Esophagus muscularis mucosa (tissue), 3 donors: ENCODE data around the gene SLC45A1.

Experiments used
- CTCF ChIP-seq, 3 experiments: fragments of 200-600 bp in 2 of 3; fragments of 450-650 bp in 1 of 3; sonication (generic) in 2 of 3; IDR thresholded peaks; one replicate each; pipeline ENCODE4 v1.5.1; 2017 to 2019; ENCODE audit warnings: antibody characterized with exemption in 3 of 3, mild to moderate bottlenecking in 2 of 3, moderate library complexity in 1 of 3
- POLR2A ChIP-seq: fragments of 450-650 bp; IDR thresholded peaks from one replicate; pipeline ENCODE4 v1.6.1; 2017; ENCODE audit warnings: antibody characterized with exemption, moderate library complexity, mild to moderate bottlenecking, low read depth
- POLR2AphosphoS5 ChIP-seq, 2 donors: sonication (generic); formaldehyde crosslinking; IDR thresholded peaks; one replicate each; pipeline ENCODE4 v1.6.1; 2017; ENCODE audit warnings: antibody characterized with exemption in 2 of 2

DNA sequence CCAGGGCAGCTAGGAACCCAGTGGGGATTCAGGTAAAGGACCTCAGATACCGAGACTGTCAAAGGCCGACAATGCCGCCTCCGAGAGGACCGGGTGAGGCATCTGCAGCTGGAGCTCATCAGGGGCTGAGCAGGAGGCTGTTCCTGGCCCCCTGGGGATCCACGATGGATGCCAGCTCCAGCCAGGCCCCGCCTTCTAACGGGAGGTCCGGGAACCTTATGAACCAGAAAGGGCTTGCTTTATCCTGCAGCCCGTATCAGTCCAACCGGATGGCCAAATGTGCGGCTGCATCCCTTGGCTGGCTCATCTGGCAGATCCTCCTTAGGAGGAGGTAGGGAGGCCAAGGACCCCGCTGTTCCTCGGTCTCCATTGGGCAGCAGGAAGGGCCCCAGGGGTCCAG, 32.0 kb downstream of the SLC45A1 start:
- TF ChIP-seq CTCF (IDR thresholded peaks at IDR 0.05) (no peak), POLR2AphosphoS5 (IDR thresholded peaks at IDR 0.05) (peak; percentile 23 to 51), POLR2A (no peak)
